ENCODE measurements around the gene SLC39A2. TPM values are rescaled to one million over a fixed set of nuclear protein-coding genes. Genes with fewer than 3 reads are reported as not detected.
"Not testable (repeated sequence)": the region's sequence is repeated elsewhere in the genome, so short reads cannot be mapped to it uniquely, and the experiment has no call there.

The SLC39A2 gene
- total RNA-seq, 1 experiment from 2014 or later = not detected

DNA sequence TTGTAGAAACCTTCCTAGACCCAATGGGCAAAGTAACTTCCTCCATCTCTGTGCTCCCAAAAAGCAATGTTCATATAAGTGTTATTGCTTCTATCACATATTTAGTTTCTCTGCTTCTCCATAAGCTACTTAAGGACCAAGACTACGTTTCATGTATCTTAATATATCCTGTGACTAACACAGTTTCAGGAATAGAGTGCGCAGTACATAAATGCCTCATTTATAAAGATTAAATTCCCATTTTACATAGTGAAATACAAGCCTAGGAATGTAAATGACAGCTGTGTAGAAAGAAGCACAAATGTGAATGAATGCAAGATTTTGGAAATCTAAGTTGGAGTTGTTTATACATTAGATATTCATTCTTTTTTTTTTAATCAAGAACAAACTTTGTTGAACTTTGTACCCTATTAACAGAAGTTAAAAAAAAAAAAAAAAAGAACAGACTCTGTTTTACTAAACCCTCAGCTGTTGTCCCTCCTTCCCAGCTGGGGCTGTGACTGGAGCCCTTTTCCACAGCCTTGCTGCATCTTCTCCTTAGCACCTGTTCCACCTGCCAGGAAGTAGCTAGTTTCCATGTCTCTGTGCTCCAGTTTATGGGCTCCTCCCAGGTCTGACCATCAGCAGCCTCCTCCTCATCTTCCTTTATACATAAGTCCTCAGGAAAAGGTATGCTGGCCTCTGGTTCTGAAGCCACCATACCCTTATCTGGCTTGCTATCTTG is 16.3 kb upstream of the SLC39A2 start:
- ChIA-PET POLR2A (interaction anchor here (0.7 to 1.0 kb wide), 2 partner anchors 9 to 369 kb away, joined by 3 to 4 read pairs; no protein-coding TSS in a partner anchor), CTCF (interaction anchor here (0.6 to 11.9 kb wide), 9 partner anchors 9 to 279 kb away, joined by 3 to 147 read pairs (median 4); no protein-coding TSS in a partner anchor)
- Mint-ChIP-seq H3K27me3 (ENCODE audit: insufficient read depth, unreplicated experiment) (no peaks in the 10 kb centered on the region), H3K27ac (ENCODE audit: low read depth, unreplicated experiment) (no peak overlapping the region), H3K9me3 (ENCODE audit: unreplicated experiment) (no peaks in the 10 kb centered on the region), H3K36me3 (ENCODE audit: insufficient read depth, unreplicated experiment) (peaks cover 6% of the 10 kb centered on the region), H3K4me1 (ENCODE audit: insufficient read depth, unreplicated experiment) (peaks cover 18% of the 10 kb centered on the region), H3K4me3 (ENCODE audit: unreplicated experiment) (no peak overlapping the region)
- DNase-seq (ENCODE audit: unreplicated experiment) = no peak
- no TSS peak for BruUV-seq (replicated peaks)
- TF ChIP-seq, protein P1, sequence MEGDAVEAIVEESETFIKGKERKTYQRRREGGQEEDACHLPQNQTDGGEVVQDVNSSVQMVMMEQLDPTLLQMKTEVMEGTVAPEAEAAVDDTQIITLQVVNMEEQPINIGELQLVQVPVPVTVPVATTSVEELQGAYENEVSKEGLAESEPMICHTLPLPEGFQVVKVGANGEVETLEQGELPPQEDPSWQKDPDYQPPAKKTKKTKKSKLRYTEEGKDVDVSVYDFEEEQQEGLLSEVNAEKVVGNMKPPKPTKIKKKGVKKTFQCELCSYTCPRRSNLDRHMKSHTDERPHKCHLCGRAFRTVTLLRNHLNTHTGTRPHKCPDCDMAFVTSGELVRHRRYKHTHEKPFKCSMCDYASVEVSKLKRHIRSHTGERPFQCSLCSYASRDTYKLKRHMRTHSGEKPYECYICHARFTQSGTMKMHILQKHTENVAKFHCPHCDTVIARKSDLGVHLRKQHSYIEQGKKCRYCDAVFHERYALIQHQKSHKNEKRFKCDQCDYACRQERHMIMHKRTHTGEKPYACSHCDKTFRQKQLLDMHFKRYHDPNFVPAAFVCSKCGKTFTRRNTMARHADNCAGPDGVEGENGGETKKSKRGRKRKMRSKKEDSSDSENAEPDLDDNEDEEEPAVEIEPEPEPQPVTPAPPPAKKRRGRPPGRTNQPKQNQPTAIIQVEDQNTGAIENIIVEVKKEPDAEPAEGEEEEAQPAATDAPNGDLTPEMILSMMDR (IDR thresholded peaks at IDR 0.05; ENCODE audit: unreplicated experiment) = no peak
- intact Hi-C loops (cut with micrococcal nuclease) = no loop called here

DNA sequence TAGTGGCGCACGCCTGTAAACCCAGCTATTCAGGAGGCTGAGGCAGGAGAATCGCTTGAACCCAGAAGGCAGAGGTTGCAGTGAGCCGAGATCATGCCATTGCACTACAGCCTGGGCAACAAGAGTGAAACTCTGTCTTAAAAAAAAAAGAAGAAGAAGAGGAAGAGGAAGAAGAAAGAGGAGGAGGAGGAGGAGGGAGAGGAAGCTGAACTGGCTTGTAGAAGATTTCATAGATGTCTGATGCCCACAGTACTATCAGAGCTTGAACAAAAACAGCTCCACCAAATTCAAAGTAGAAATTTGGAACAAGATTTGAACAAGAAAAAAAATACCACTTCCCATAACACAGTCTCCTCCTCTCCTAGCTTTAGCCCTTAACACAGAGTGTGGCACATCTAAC is 13.4 kb upstream of the SLC39A2 start:
- H3K27ac Mint-ChIP-seq (ENCODE audit: low read depth, unreplicated experiment); intact Hi-C loops (cut with micrococcal nuclease); BruUV-seq (replicated peaks); H3K4me3 Mint-ChIP-seq (ENCODE audit: unreplicated experiment); H3K9me3 Mint-ChIP-seq (ENCODE audit: unreplicated experiment); DNase-seq (ENCODE audit: unreplicated experiment); H3K27me3 Mint-ChIP-seq (ENCODE audit: insufficient read depth, unreplicated experiment): not testable (repeated sequence)
- CTCF ChIA-PET = interaction anchor here (0.6 to 11.9 kb wide), 6 partner anchors 13 to 291 kb away, joined by 3 to 147 read pairs (median 4); no protein-coding TSS in a partner anchor
- POLR2A ChIA-PET = interaction anchor here (0.6 to 4.5 kb wide), 2 partner anchors 11 to 88 kb away, joined by 3 to 26 read pairs; no protein-coding TSS in a partner anchor
- Mint-ChIP-seq H3K4me1 (ENCODE audit: insufficient read depth, unreplicated experiment) (peaks cover 24% of the 10 kb centered on the region), H3K36me3 (ENCODE audit: insufficient read depth, unreplicated experiment) (peaks cover 12% of the 10 kb centered on the region)

DNA sequence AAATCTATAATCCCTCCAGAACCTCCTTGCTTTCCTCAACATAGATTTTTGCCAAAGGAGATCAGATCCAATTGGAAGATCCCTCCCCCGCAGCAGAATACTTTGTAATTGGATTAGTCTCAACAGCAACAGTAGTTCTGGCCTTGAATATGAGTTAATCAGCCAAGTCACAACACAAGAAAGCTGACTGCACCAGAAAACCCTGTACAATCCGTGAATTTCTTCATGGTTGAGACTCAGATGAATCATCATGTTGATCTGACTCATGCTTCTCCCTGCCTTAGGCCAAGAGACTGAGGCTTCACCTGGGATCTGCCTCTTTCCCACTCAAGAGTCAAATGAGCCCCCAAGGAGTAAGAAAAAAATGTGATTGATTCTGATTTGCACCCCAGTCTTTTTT is 12.3 kb upstream of the SLC39A2 start:
- Mint-ChIP-seq H3K4me1 (ENCODE audit: insufficient read depth, unreplicated experiment) (peaks cover 24% of the 10 kb centered on the region), H3K27ac (ENCODE audit: low read depth, unreplicated experiment) (peak overlapping the region; percentile 93), H3K36me3 (ENCODE audit: insufficient read depth, unreplicated experiment) (peaks cover 20% of the 10 kb centered on the region), H3K4me3 (ENCODE audit: unreplicated experiment) (peak overlapping the region; percentile 57), H3K9me3 (ENCODE audit: unreplicated experiment) (no peaks in the 10 kb centered on the region), H3K27me3 (ENCODE audit: insufficient read depth, unreplicated experiment) (no peaks in the 10 kb centered on the region)
- BruUV-seq (replicated peaks) = no TSS peak
- TF ChIP-seq, protein P1 (IDR thresholded peaks at IDR 0.05; ENCODE audit: unreplicated experiment) = no peak
- POLR2A ChIA-PET = interaction anchor here (0.7 to 4.5 kb wide), 9 partner anchors 10 to 518 kb away, joined by 3 to 28 read pairs (median 4); partner anchors contain the start of genes PNP and SLC39A2
- peak; percentile 96 for DNase-seq (ENCODE audit: unreplicated experiment)
- CTCF ChIA-PET = interaction anchor here (0.6 to 11.9 kb wide), 4 partner anchors 14 to 129 kb away, joined by 3 to 147 read pairs (median 4); no protein-coding TSS in a partner anchor
- intact Hi-C loops (cut with micrococcal nuclease) = loop anchor here (1.0 kb wide), 1 partner anchor 16 kb away; no protein-coding TSS in a partner anchor

DNA sequence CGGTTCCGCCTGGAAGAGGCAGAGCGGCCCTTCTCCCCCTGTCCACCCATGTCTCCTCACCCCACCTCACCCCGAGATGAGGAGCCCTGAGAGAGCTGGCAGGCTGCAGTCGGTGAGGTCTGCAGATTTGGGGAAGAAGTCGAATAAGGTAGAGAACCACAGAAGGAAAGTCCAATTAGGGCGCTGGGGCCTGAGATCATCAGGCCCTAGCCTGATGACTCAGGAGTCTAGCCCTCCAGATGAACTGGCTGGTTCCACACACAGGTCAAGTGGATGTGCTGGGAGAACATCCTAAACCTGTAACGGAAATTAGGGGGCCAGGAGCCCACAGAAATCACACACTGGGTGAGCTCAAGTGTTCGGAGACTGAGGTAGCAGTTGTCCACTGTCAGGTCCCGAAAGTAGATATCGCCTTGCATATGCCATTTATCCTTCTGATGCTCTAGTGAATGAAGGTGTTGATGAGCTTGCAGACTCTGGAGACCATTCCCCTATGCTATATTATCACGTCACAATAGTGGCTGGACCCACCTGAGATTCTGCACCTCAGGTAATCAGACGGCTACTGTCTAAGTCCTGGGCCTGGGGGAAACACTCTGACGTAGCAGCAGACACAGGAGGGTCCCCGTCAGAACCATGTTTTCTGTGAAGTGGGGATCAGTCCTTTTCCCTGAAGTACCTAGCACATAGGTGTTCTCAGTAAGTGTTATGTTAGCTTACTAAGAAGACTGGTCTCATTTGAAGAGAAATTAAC is 10.2 kb upstream of the SLC39A2 start:
- TSS peak; percentile 96 for BruUV-seq (replicated peaks)
- no peaks in the 10 kb centered on the region for H3K9me3 Mint-ChIP-seq (ENCODE audit: unreplicated experiment)
- intact Hi-C loops (cut with micrococcal nuclease) = no loop called here
- H3K4me3 Mint-ChIP-seq (ENCODE audit: unreplicated experiment) = peak overlapping the region; percentile 80
- H3K27ac Mint-ChIP-seq (ENCODE audit: low read depth, unreplicated experiment) = peak overlapping the region; percentile 93
- H3K27me3 Mint-ChIP-seq (ENCODE audit: insufficient read depth, unreplicated experiment) = no peaks in the 10 kb centered on the region
- peaks cover 24% of the 10 kb centered on the region for H3K4me1 Mint-ChIP-seq (ENCODE audit: insufficient read depth, unreplicated experiment)
- TF ChIP-seq, protein P1 (IDR thresholded peaks at IDR 0.05; ENCODE audit: unreplicated experiment) = no peak
- CTCF ChIA-PET = interaction anchor here (0.5 to 11.9 kb wide), 10 partner anchors 8 to 652 kb away, joined by 3 to 147 read pairs (median 4); partner anchors contain the start of gene SLC39A2
- DNase-seq (ENCODE audit: unreplicated experiment) = no peak
- H3K36me3 Mint-ChIP-seq (ENCODE audit: insufficient read depth, unreplicated experiment) = peaks cover 36% of the 10 kb centered on the region
- POLR2A ChIA-PET = interaction anchor here (0.5 to 4.5 kb wide), 11 partner anchors 9 to 306 kb away, joined by 3 to 28 read pairs (median 4); partner anchors contain the start of genes RNASE4 and SLC39A2

Data from MCF 10A (cell line).